GM23248 (cell line): ENCODE measurements around the gene GTPBP6. TPM values are rescaled to one million over a fixed set of nuclear protein-coding genes. Genes with fewer than 3 reads are reported as not detected.

Source experiments
- DNase-seq: peaks from one replicate; pipeline ENCODE4 v3.0.0-alpha.2; 2015
- H2AFZ ChIP-seq: fragments of 200-600 bp; sonication (generic); 2 replicates; pipeline ENCODE4 v1.6.1; 2016; ENCODE audit warnings: antibody characterized with exemption
- H3F3A ChIP-seq: fragments of 200-600 bp; sonication (generic); 2 replicates; pipeline ENCODE4 v1.6.1; 2016; ENCODE audit warnings: mild to moderate bottlenecking, antibody characterized with exemption, mixed run types; ENCODE audit not compliant: insufficient read depth
- H3K27ac ChIP-seq: fragments of 200-600 bp; sonication (generic); 2 replicates; pipeline ENCODE4 v1.5.1; 2016; ENCODE audit warnings: mild to moderate bottlenecking
- H3K27me3 ChIP-seq: fragments of 200-600 bp; sonication (generic); replicated peaks from 2 replicates; pipeline ENCODE4 v1.6.1; 2016; ENCODE audit warnings: mild to moderate bottlenecking; ENCODE audit not compliant: insufficient read depth
- H3K36me3 ChIP-seq: fragments of 200-600 bp; sonication (generic); 2 replicates; pipeline ENCODE4 v1.6.1; 2016; ENCODE audit warnings: low read depth, mild to moderate bottlenecking
- H3K4me1 ChIP-seq: fragments of 200-600 bp; sonication (generic); 2 replicates; pipeline ENCODE4 v1.6.1; 2016; ENCODE audit warnings: mild to moderate bottlenecking; ENCODE audit not compliant: insufficient read depth
- H3K4me2 ChIP-seq: fragments of 200-600 bp; sonication (generic); one replicate; pipeline ENCODE4 v1.6.1; 2016; ENCODE audit warnings: mild to moderate bottlenecking; ENCODE audit not compliant: unreplicated experiment
- H3K4me3 ChIP-seq: fragments of 200-600 bp; sonication (generic); 2 replicates; pipeline ENCODE4 v1.5.1; 2016; ENCODE audit warnings: mild to moderate bottlenecking
- H3K79me2 ChIP-seq: fragments of 200-600 bp; sonication (generic); 2 replicates; pipeline ENCODE4 v1.6.1; 2016; ENCODE audit warnings: mild to moderate bottlenecking; ENCODE audit not compliant: insufficient read depth
- H3K9ac ChIP-seq: fragments of 200-600 bp; sonication (generic); 2 replicates; pipeline ENCODE4 v1.6.1; 2016; ENCODE audit warnings: mild to moderate bottlenecking
- H3K9me2 ChIP-seq: fragments of 200-600 bp; sonication (generic); 2 replicates; pipeline ENCODE4 v1.6.1; 2016; ENCODE audit warnings: mixed run types, mild to moderate bottlenecking, moderate library complexity; ENCODE audit not compliant: insufficient read depth
- H3K9me3 ChIP-seq: fragments of 200-600 bp; sonication (generic); one replicate; pipeline ENCODE4 v1.6.1; 2017; ENCODE audit warnings: low read depth
- H4K20me1 ChIP-seq: fragments of 200-600 bp; sonication (generic); 2 replicates; pipeline ENCODE4 v1.6.0; 2016; ENCODE audit not compliant: insufficient read depth
- EZH2 ChIP-seq: fragments of 200-600 bp; sonication (generic); IDR thresholded peaks from 2 replicates; pipeline ENCODE4 v1.6.1; 2018; ENCODE audit warnings: antibody characterized with exemption, mild to moderate bottlenecking; ENCODE audit not compliant: insufficient read depth, poor library complexity, severe bottlenecking
- EZH2phosphoT487 ChIP-seq: fragments of 200-600 bp; sonication (generic); IDR thresholded peaks from 2 replicates; pipeline ENCODE4 v1.6.1; 2018; ENCODE audit warnings: antibody characterized with exemption, moderate library complexity, mild to moderate bottlenecking, low read depth; ENCODE audit not compliant: insufficient read depth
- WGBS, 2 experiments: methylation state at CpG; one replicate each; pipeline ENCODE4 v1.1.6; 2015 to 2017; ENCODE audit warnings: low lambda C conversion rate in 2 of 2, low coverage in 1 of 2; ENCODE audit errors: missing lambda C conversion rate in 2 of 2; 5-methylcytosine and 5-hydroxymethylcytosine counted together
- in situ Hi-C: fragments of 300-500 bp; cut with MboI; formaldehyde crosslinking; loops from 2 replicates; pipeline ENCODE4 v1.15.0; 2020
- polyA plus RNA-seq: library from polyadenylated mRNA; unstranded; fragments of >200 nt; fragmentation: Nextera tagmentation; extraction: Ambion mirVana; gene quantifications from 2 replicates; pipeline ENCODE4 v1.2.1, GENCODE V29; 2016
- total RNA-seq: library from RNA; depleted of rRNA; stranded (reverse); fragments of >200 nt; shearing (Covaris generic); gene quantifications from 2 replicates; pipeline ENCODE4 v1.2.3, GENCODE V29; 2014

GTPBP6 gene
- total and polyA plus RNA-seq, 2 experiments from 2014 or later, result 28.1 to 32.4 TPM

DNA sequence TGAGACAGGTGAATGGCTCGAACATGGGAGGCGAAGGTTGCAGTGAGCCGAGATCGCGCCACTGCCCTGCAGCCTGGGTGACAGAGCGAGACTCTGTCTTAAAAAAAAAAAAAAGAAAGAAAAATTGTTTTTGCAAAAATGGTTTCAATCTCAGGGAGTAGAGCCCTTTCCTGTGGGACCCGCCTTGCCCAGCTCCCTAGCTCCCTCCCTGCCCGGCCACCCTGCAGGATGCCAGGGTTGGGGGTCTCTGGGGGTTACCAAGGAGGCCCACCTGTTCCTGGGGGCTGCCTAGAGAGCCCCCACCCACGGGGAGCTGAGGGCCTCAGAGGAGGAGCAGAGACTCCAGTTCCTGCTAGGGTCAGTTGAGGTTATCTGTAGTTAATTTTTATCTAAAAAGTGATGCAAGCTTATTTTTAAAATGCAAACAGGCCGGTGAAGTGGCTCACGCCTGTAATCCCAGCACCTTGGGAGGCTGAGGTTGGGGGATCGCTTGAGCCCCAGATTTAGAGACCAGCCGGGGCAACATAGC, 56.2 kb downstream of the GTPBP6 start:
- no peak for DNase-seq
- H3K27me3 ChIP-seq, result no peaks in the 10 kb centered on the region
- H3K4me3 ChIP-seq, result no peak overlapping the region
- WGBS, 2 experiments, result 71 to 73% methylated on average over 13 of the region's 13 CpGs
- H3K9me2 ChIP-seq, result no peaks in the 10 kb centered on the region
- H3K79me2 ChIP-seq, result no peaks in the 10 kb centered on the region
- in situ Hi-C loops, result no loop called here
- H2AFZ ChIP-seq, result no peak overlapping the region
- no peak overlapping the region for H3K9ac ChIP-seq
- no peaks in the 10 kb centered on the region for H4K20me1 ChIP-seq
- no peaks in the 10 kb centered on the region for H3K36me3 ChIP-seq
- H3K4me1 ChIP-seq, result no peaks in the 10 kb centered on the region
- TF ChIP-seq EZH2phosphoT487, result no peak
- no peak for TF ChIP-seq EZH2
- H3F3A ChIP-seq, result no peaks in the 10 kb centered on the region
- H3K4me2 ChIP-seq, result no peak overlapping the region
- no peaks in the 10 kb centered on the region for H3K9me3 ChIP-seq
- H3K27ac ChIP-seq, result no peak overlapping the region

DNA sequence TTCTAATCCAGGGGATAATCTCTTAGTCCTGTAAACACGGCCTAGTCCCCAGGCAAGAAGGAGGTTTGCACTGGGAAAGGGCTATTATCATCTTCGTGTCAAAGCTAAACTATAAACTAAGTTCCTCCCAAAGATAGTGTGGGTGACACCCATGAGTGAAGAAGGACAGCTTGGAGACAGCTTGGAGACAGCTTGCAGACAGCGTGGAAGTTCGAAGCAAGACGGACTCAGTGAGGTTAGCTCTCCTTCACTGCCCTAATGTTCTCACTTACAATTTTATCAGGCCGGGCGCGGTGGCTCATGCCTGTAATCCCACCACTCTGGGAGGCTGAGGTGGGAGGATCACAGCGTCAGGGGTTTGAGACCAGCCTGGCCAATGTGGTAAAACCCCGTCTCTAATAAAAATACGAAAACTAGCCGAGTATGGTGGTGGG, 56.7 kb downstream of the GTPBP6 start:
- no peak overlapping the region for H3K27ac ChIP-seq
- no peaks in the 10 kb centered on the region for H3K27me3 ChIP-seq
- H3K9ac ChIP-seq, result no peak overlapping the region
- in situ Hi-C loops, result no loop called here
- no peaks in the 10 kb centered on the region for H3K79me2 ChIP-seq
- DNase-seq, result no peak
- no peak overlapping the region for H3K4me2 ChIP-seq
- no peak overlapping the region for H3K4me3 ChIP-seq
- no peak for TF ChIP-seq EZH2phosphoT487
- no peak for TF ChIP-seq EZH2
- no peaks in the 10 kb centered on the region for H3K36me3 ChIP-seq
- no peaks in the 10 kb centered on the region for H3K4me1 ChIP-seq
- H4K20me1 ChIP-seq, result no peaks in the 10 kb centered on the region
- H2AFZ ChIP-seq, result no peak overlapping the region
- no peaks in the 10 kb centered on the region for H3K9me3 ChIP-seq
- H3F3A ChIP-seq, result no peaks in the 10 kb centered on the region
- H3K9me2 ChIP-seq, result no peaks in the 10 kb centered on the region
- 67 to 71% methylated on average over 12 of the region's 12 CpGs for WGBS, 2 experiments

- Histone ChIP-seq H3K27ac (no peak overlapping the region), H2AFZ (no peak overlapping the region), H4K20me1 (no peaks in the 10 kb centered on the region), H3K79me2 (no peaks in the 10 kb centered on the region), H3K9me3 (no peaks in the 10 kb centered on the region), H3K4me3 (no peak overlapping the region), H3K4me2 (no peak overlapping the region), H3K9ac (no peak overlapping the region), H3F3A (no peaks in the 10 kb centered on the region), H3K9me2 (no peaks in the 10 kb centered on the region), H3K36me3 (no peaks in the 10 kb centered on the region), H3K4me1 (no peaks in the 10 kb centered on the region), H3K27me3 (no peaks in the 10 kb centered on the region)
- 55 to 61% methylated on average over 30 to 32 of the region's 32 CpGs for WGBS, 2 experiments
- TF ChIP-seq EZH2, result no peak
- in situ Hi-C loops, result no loop called here
- no peak for DNase-seq
Measured at GRCh38 chrX:261167-261918, 57.3 kb downstream of the GTPBP6 start.

GRCh38 chrX:259692-260355, 58.8 kb downstream of the GTPBP6 start:
- no peak overlapping the region for H3K4me2 ChIP-seq
- H3K4me1 ChIP-seq, result no peaks in the 10 kb centered on the region
- no peaks in the 10 kb centered on the region for H3K27me3 ChIP-seq
- no peaks in the 10 kb centered on the region for H3F3A ChIP-seq
- in situ Hi-C loops, result no loop called here
- no peaks in the 10 kb centered on the region for H3K79me2 ChIP-seq
- no peaks in the 10 kb centered on the region for H3K36me3 ChIP-seq
- no peaks in the 10 kb centered on the region for H3K9me3 ChIP-seq
- H4K20me1 ChIP-seq, result no peaks in the 10 kb centered on the region
- no peak overlapping the region for H2AFZ ChIP-seq
- no peak overlapping the region for H3K4me3 ChIP-seq
- no peak for DNase-seq
- no peaks in the 10 kb centered on the region for H3K9me2 ChIP-seq
- no peak overlapping the region for H3K9ac ChIP-seq
- no peak overlapping the region for H3K27ac ChIP-seq
- WGBS, 2 experiments, result 67% methylated on average over 21 of the region's 21 CpGs
- no peak for TF ChIP-seq EZH2
- no peak for TF ChIP-seq EZH2phosphoT487
